Stimulated activated CD4-positive, alpha-beta T cell treated with anti-CD3 and anti-CD28 coated beads, Interleukin-12 subunit alpha, Interleukin-12 subunit beta, amount 100 ng/mL, for 4 hours (primary cell): ENCODE results near the gene ZNF687.
"Not testable (repeated sequence)": the region's sequence is repeated elsewhere in the genome, so short reads cannot be mapped to it uniquely, and the experiment has no call there.

Experiments
- DNase-seq: peaks from one replicate; pipeline ENCODE4 v3.0.0-alpha.2; 2020

ZNF687 gene, protein sequence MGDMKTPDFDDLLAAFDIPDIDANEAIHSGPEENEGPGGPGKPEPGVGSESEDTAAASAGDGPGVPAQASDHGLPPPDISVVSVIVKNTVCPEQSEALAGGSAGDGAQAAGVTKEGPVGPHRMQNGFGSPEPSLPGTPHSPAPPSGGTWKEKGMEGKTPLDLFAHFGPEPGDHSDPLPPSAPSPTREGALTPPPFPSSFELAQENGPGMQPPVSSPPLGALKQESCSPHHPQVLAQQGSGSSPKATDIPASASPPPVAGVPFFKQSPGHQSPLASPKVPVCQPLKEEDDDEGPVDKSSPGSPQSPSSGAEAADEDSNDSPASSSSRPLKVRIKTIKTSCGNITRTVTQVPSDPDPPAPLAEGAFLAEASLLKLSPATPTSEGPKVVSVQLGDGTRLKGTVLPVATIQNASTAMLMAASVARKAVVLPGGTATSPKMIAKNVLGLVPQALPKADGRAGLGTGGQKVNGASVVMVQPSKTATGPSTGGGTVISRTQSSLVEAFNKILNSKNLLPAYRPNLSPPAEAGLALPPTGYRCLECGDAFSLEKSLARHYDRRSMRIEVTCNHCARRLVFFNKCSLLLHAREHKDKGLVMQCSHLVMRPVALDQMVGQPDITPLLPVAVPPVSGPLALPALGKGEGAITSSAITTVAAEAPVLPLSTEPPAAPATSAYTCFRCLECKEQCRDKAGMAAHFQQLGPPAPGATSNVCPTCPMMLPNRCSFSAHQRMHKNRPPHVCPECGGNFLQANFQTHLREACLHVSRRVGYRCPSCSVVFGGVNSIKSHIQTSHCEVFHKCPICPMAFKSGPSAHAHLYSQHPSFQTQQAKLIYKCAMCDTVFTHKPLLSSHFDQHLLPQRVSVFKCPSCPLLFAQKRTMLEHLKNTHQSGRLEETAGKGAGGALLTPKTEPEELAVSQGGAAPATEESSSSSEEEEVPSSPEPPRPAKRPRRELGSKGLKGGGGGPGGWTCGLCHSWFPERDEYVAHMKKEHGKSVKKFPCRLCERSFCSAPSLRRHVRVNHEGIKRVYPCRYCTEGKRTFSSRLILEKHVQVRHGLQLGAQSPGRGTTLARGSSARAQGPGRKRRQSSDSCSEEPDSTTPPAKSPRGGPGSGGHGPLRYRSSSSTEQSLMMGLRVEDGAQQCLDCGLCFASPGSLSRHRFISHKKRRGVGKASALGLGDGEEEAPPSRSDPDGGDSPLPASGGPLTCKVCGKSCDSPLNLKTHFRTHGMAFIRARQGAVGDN

GRCh38 chr1:151281969-151282882 is at the start of gene ZNF687:
Gene ZNF687, plus strand, starts transcription at chr1:151282299. Its CDS starts 3,993 bp downstream, at chr1:151286292.
- peak; percentile 98 for DNase-seq

DNA sequence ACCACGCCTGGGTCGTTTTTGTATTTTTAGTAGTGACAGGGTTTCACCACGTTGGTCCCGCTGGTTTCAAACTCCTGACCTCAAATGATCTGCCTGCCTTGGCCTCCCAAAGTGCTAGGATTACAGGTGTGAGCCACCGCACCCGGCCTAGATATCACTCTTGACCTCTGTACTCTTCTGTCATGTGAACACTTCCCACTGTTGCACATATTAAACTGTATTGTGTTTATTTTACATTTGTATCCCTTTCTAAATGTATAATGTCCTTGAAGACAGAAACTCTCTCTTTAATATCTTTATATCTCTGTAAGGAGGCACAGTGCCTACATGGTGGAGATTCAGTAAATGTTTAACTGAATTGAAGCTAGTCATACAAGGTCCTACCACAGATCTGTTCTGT is 46.9 kb upstream of the ZNF687 start:
- no peak for DNase-seq

DNA sequence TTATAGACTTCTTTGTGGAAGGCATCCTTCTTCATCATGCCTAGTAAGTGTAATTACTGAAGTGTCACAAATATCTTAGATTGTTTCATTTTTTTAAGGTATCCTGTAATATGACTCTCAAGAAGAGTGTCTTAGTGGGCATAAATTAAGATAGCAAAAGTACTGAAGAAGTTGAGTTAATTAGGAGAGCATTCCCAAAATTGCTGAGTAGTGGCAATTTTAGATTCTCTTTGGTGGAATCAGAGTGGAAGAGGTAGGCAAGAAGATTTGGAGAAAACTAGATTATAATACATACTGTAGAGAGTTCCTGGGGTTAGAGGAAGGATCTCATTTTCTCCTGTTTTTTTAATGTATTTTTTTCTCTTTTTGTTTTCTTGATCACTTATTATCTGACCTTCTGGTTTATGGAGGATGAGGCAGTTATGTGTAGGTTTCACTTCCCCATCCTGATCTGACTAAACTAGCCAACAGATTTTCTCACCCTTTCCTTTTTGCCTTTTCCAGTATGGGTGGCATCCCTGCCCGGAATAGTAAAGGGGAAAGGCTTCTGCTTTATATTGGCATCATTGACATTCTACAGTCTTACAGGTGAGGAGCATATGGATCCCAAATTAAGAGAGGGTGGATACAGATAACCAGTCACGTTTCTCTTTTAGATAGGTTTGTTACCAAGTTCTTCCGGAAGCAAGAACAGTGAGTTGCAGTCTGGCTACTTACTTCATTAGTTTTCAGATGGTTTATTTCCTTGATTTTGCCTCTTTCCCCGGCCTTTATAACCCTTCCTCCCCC is 44.2 kb upstream of the ZNF687 start:
- no peak for DNase-seq

DNA sequence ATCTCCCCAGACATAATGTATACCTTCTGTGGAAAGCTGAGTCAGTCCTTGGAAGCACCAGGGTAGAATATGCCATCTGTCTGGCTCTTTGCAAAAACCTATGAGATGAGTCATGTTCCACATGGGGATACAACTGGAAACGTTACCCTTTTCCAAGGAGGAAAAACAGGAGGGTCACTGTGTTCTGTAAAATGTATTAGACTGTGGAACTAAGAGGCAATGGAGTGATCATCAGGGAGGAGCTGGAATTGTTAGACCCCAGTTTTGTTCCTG is 43.7 kb upstream of the ZNF687 start:
- DNase-seq: no peak

GRCh38 chr1:151242442-151242841 is 39.7 kb upstream of the ZNF687 start:
- DNase-seq: no peak

GRCh38 chr1:151243683-151244216 is 38.3 kb upstream of the ZNF687 start:
- no peak for DNase-seq

- DNase-seq: no peak
Measured at GRCh38 chr1:151246786-151247185, 35.3 kb upstream of the ZNF687 start.

DNA sequence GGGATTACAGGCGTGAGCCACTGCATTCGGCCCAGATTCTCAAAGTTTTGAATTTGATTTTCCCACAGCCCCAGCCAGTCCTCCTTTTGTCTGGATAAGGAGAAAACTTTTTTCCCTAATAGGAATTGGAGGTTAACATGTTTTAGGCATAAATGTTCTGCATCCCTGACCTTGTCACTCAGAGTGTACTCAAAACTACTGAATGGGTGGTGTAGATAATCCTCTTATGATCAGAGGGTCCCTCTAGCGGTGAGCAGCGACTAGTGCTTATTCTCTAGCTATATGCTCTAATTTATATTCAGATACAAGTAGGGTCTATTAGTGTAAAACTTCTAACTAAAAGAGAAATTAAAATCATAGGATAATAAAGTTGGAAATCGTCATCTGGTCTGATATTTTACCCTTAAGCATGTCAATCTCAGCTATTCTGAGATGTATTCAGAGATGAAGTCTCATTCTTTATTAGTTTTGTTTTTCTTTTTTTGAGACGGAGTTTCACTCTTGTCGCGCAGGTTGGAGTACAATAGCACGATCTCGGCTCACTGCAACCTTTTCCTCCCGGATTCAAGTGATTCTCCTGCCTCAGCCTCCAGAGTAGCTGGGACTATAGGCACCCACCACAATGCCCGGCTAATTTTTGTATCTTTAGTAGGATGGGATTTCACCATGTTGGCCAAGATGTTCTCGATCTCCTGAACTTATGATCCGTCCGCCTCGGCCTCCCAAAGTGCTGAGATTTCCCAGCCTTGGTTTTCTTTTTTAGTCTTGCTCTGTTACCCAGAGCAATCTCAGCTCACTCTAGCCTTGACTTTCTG is 30.2 kb upstream of the ZNF687 start:
- peak; percentile 48 for DNase-seq

DNA sequence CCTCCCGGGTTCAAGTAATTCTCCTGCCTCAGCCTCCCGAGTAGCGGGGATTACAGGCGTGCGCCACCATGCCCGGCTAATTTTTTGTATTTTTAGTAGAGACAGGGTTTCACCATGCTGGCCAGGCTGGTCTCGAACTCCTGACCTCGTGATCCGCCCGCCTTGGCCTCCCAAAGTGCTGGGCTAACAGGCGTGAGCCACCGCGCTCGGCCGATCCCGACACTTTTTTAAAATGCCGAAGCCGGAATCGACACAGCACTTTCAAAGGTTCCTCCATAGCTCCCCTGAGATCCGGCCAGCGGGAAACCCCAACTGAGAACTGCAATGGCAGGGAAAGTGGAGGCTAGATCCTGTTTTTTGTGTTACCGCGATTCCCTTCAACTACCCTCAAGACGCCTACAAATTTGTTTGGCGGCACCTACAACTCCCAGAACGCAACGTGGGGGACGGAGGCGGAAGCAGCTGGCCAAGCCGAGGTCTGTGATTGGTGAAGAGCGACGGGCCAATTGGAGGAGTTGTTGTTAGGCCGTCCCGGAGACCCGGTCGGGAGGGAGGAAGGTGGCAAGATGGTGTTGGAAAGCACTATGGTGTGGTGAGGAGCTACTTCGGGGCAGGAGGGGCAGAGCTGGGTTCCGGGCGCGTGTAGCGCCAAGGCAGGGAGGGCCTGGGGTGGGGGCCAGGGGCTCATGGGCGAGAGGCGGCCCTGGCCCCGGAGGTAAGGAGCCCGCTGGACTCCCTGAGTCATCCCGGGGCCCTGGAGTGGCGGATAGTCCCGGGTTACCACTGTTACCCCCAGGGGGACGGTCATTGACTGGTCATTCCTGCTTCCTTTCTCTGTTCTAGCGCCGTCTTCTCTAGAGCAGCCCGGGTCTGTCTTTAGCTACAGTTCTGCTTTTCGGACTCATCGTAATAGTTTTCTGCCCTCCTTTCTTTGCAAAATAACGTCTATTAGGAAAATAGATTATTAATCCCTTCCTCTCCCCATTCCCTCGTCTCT is 27.6 kb upstream of the ZNF687 start, which contains the start of gene PSMD4:
PSMD4 (plus strand) TSS at position 518 of the 997 bp plus-strand sequence; CDS start at position 567, 49 bp downstream.
- peak; percentile 87 for DNase-seq

- DNase-seq: no peak
Measured at GRCh38 chr1:151255381-151255780, 26.7 kb upstream of the ZNF687 start.

DNA sequence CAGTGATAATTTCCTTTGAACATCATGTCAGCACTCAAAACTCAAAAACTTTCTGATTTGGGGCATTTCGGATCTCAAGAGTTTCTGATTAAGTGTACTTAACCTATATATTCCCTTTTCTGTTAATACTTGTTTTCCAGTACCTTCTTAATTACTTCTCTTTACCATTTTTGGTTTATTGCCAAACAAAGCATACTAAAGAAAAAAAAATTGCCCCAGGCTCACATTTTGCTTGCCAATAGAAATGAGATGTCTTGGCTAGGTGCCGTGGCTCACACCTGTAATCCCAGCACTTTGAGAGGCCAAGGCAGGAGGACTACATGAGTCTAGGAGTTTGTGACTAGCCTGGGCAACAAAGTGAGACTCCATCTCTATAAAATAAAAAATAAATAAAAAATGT is 22.7 kb upstream of the ZNF687 start:
- DNase-seq: no peak

GRCh38 chr1:151265446-151266236 is 16.5 kb upstream of the ZNF687 start:
- DNase-seq: no peak

- no peak for DNase-seq
Measured at GRCh38 chr1:151266315-151266714, 15.8 kb upstream of the ZNF687 start.

DNA sequence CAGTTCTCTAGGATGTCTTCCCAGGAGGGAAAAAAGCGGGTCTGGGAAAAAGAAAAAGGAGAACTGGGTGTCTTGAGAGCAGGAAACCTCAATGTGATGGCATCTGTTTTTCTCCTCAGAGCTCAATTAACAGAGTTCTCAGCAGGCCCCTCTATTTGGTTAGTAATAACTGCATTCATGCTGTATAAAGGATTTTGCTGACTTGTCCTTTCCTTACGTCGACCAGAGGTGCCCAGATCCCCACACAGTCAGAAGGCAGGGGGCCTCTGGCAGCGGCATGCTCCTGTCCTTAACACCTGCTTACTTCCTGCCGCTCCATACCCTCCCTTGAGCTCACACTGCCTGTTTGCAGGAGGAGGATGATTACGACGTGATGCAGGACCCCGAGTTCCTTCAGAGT is 15.3 kb upstream of the ZNF687 start:
- DNase-seq: no peak

DNA sequence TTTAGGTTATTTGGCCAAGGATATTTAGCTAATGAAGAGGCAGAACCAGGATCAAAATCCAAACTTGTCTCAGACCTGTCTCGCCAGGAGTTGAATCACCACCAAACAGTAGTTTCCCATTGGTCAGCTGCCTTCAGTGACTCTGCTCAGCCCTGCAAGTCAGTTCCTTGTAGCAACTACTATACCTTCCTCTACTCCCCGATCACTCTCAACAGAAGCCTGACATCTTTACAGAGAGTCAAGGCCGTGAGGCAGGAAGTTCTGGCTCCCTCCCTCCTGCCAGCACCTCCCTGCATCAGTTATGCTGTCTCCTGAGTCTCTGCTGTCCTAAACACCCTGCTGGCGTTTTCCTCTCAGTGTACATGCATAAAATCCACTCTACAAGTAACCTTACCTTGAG is 14.3 kb upstream of the ZNF687 start:
- DNase-seq: no peak

- no peak for DNase-seq
Measured at GRCh38 chr1:151273924-151274466, 8.1 kb upstream of the ZNF687 start.

GRCh38 chr1:151275341-151275740 is 6.8 kb upstream of the ZNF687 start:
- DNase-seq: not testable (repeated sequence)

DNA sequence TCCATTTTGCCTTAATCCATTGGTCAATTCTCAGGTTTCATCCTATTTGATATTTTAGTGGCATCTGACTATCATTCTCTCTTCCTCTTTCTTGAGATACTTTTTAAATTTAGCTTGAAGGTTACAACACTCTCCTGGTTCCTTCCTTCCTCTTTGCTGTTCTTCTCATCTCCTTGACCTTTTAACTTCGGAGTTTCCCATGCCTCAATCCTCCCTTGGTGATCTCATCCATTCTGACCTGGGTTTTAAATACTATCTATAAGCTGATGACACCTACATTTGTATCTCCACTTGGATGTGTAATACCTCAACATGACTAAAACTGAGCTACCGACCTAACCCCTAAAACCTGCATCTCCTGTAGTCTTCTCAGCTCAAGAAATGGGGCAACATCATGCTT is 4.8 kb upstream of the ZNF687 start:
- DNase-seq: no peak
